Tongue (tissue), 2 donors: ENCODE data around the gene TTC33. TPM values are rescaled to one million over a fixed set of nuclear protein-coding genes. Genes with fewer than 3 reads are reported as not detected.
A peak's percentile ranks its signal among the peaks of the same experiment; 100 is the strongest.
"Not testable (repeated sequence)": the region's sequence is repeated elsewhere in the genome, so short reads cannot be mapped to it uniquely, and the experiment has no call there.

Experiments used
- DNase-seq: peaks from one replicate; pipeline ENCODE4 v3.0.0-alpha.2; 2015
- total RNA-seq: library from RNA; depleted of rRNA; stranded (reverse); fragments of >200 nt; gene quantifications from one replicate; pipeline ENCODE4 v1.2.3, GENCODE V29; 2014

TTC33 gene
- total RNA-seq, 1 donor from 2014 or later: 43.8 TPM

DNA sequence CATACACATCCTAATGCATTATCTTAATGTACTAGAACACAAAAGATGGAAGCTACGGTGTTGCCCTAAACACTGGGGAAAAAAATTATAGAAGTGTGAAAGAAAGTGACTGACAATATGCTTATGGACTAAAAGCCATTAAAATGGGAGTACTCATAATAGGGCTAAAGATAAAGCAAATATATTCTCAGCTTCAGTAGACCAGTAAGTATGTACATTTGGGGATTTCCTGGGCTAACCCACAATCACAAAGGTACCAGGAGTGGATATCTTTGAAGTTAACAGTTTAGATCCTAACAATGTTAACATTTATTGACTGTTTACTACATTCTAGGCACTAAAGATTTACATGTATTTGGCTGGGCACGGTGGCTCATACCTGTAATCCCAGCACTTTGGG, 39.2 kb downstream of the TTC33 start:
- no peak for DNase-seq

DNA sequence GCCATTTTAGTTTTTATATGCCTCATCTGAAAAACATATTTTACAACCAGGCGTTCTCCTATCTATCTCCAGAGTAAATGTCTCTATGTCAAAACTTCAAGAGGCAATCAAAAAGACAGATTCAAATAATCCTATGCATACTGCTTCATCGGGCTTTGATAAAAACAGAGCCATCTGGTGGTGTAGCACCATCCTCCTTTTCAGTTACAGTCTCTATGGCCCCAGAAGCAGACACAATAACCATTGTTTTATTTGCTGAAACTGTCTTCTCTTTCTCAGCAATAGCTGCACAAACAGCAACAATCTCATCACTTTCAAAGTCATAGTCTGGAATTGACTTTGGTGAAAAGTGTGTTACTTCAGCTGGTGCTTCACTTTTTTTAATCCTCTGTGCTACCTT, 39.8 kb downstream of the TTC33 start:
- no peak for DNase-seq

DNA sequence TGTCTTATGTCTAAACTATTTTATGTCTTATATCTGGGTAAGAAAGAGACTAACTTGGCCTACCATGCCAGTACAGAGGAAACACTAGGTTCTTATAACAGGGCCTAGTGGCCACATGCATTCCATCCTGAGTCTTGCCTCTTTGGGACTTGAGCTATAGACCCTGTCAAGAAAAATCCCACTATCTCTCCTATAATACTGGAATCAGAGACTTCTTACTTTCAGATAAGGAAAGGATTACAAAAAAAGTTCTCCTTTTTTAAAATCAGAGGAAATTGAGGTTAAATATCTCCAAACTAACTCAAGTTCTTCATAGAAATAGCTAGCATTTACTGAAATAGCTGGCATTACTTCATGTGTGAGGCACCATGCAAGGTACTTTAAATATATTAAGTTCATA, 41.8 kb downstream of the TTC33 start:
- no peak for DNase-seq

GRCh38 chr5:40710575-40710974, 45.2 kb downstream of the TTC33 start:
- not testable (repeated sequence) for DNase-seq

DNA sequence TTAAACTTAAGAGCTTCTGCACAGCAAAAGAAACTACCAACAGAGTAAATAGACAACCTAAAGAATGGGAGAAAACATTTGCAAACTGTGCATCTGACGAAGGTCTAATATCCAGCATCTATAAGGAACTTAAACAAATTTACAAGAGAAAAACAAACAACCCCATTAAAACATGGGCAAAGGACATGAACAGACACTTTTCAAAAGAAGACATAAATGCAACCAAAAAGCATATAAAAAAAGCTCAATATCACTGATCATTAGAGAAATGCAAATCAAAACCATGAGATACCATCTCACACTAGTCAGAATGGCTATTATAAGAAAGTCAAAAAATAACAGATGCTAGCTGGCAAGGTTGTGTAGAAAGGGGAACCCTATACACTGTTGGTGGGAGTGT, 50.3 kb downstream of the TTC33 start:
- DNase-seq: not testable (repeated sequence)

GRCh38 chr5:40702027-40702426, 53.7 kb downstream of the TTC33 start:
- DNase-seq: not testable (repeated sequence)

- DNase-seq: no peak
Measured at GRCh38 chr5:40700116-40700782, 55.5 kb downstream of the TTC33 start.

DNA sequence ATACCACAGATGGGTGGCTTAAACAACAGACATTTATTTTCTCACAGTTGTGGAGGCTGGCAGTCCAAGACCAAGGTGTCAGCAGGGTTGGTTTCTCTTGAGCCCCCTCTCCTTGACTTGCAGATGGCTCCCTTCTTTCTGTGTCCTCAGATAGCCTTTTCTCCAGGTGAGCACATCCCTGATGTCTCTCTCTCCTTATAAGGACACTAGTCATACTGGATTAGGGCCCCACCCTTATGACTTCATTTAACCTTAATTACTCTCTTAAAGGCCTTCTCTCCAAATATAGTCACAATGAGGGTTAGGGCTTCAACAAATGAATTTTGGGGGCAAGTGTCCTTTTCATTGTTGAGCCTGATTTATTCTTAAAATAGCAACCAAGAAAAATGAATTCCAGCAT, 61.3 kb downstream of the TTC33 start:
- DNase-seq: no peak

- no peak for DNase-seq
Measured at GRCh38 chr5:40691894-40692293, 63.9 kb downstream of the TTC33 start.

DNA sequence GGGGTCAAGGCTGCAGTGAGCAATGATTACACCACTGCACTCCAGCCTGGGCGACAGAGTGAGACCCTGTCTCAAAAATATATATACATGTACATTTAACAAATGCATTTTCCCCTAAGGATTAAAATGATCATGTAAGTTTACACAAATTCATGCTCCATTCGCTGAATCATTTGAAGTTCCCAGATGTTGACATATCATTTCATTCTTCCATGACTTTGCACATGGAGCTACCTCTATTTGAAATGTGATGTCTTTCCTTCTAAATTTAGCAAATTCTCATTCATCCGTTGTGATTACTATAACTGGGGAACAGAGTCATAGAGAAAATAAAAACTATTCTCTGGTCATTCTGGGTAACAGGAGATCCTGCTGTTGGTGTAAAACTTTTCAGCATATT, 65.5 kb downstream of the TTC33 start:
- DNase-seq: no peak

GRCh38 chr5:40689438-40689837, 66.3 kb downstream of the TTC33 start:
- DNase-seq: peak; percentile 35

DNA sequence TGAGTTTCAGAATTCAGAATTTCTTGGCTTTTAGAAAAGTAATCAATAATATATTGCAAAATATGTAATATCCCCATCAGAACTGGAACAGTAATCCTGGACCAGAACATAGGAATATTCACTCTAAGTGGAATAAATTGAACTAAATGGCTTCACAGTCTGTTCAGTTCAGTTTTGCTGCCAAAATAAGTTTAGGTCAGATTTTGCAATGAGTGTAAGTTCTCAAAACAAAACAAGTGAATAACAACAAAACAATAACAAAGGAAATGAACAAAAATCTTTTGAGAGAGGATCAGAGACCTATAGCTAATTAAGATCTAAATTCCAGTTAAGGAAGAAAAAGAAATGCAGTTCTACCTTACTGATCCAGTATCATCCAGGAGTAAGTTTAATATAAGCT, 66.8 kb downstream of the TTC33 start:
- DNase-seq: no peak

DNA sequence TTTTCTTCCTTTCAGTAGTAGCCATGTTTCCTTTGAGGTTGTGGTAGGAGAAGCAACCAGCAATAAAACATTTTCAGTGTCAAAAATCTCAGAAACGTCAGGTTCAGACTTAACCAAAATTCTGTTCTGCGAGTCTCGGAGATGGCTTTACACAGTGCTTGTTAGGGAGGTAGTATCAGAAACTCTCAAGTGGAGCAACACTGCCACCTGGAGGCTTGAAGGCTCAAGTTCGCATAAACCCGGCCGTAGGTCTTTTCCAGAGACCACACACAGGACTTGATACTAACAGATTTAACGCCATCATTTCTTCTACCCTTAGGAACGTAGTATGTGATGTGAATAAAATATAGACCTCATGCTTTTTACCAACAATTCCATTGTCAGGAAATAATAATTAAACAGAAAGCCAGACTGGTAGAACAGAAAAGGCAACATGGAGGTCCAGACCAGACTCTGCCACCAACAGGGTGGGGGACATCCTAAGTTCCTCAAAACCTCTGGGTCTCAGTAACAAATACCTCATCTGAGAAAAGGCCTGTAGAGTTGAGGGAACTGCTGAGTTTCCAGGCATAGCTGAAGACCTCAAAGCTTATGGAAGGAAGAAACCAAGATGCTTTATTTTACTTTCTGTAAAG, 67.5 kb downstream of the TTC33 start:
- DNase-seq: peak; percentile 96

GRCh38 chr5:40687321-40687720, 68.4 kb downstream of the TTC33 start:
- DNase-seq: no peak

GRCh38 chr5:40685976-40686486, 69.7 kb downstream of the TTC33 start:
- no peak for DNase-seq

DNA sequence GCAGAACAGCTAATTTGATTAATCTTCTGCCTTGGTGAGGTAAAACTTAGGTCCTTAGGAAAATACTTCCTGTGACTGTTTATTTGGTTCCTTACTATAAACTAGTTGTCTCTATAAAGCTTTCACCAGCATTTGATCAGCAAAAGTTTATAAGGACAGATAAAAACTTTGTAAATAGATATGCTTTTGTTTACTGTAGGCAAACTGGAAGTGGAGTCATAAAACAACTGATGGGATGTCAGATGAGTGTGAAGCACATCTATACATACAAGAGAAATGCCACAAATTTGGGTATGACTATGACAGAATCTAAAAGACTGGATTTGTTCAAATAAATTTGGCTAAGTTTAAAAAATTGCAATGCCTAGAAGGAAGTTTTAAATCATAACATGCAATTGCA, 70.6 kb downstream of the TTC33 start:
- no peak for DNase-seq

DNA sequence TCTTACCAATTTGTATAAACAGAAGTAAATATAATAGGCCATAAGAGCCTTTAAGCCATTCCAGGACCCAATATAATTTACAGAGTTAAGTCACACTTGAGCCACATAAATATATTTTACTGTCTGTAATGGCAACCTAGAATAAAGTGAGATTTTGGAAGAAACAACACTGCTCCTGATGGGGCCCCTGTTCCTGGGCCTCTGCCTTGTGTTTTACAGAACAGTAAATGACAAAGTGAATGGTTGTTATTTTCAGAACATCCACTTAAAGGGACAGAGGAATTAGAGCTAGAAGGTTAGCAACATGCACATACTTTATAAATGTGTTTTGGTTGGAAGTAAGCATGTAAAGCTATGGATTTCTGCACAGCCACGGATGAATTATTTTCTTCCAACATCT, 72.5 kb downstream of the TTC33 start:
- no peak for DNase-seq

DNA sequence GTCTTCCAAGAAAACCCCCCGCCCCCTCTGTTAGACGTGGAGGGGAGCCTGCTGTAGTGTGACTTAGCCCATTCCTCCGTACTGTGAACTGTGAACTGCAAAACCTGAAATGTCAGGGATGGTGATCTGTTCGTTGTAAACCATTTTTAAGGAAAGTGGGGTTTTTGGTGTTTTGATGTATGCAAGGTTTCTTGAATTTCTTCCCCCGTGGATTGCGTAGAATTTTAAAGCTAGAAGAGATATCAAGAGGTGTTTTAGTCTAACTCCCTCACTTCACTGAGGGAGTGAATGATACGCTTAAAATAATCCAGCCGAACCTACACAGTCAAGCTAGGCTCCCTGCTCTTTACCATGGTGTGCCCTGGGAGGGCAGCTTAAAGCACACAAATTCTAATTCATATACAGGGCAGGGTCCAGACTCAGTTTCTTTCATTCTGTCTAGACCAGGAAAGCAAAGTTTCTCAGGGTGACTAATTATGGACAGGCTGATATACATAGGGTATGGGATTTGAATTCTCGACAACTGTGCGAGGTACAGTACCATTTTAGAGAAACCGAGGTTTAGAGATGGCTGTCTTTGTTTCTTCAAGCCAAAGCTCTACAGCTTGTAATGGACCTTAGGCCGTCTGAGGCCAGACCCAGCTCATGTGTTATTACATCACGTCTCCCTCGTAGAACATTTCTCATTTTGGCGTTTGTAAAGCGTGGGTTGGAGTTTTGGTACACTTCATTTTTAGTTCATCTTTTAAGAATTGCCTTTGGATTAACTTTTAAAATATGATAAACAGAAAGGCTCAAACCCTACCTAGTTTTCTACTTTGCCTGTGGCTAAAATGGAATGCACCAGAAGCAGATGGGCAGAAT, 73.4 kb downstream of the TTC33 start:
- no peak for DNase-seq

DNA sequence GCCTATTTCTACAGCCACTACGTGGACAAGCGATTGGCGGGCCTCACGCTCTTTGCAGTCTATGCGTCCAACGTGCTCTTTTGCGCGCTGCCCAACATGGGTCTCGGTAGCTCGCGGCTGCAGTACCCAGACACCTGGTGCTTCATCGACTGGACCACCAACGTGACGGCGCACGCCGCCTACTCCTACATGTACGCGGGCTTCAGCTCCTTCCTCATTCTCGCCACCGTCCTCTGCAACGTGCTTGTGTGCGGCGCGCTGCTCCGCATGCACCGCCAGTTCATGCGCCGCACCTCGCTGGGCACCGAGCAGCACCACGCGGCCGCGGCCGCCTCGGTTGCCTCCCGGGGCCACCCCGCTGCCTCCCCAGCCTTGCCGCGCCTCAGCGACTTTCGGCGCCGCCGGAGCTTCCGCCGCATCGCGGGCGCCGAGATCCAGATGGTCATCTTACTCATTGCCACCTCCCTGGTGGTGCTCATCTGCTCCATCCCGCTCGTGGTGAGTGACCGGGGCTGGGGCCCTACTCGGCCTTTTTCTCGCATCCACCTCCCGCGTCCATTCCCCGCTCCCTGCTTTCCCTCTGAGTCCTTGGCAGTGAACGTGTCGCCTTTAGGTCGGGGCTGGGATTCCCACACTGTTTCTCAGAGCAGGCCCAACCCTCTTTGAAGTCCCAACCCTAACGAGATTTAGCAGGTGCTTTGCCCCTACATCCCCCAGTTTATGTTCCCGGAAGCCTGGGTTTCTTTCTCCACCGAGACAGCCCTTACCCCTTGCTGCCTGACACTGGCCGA, 74.2 kb downstream of the TTC33 start:
- peak; percentile 30 for DNase-seq

DNA sequence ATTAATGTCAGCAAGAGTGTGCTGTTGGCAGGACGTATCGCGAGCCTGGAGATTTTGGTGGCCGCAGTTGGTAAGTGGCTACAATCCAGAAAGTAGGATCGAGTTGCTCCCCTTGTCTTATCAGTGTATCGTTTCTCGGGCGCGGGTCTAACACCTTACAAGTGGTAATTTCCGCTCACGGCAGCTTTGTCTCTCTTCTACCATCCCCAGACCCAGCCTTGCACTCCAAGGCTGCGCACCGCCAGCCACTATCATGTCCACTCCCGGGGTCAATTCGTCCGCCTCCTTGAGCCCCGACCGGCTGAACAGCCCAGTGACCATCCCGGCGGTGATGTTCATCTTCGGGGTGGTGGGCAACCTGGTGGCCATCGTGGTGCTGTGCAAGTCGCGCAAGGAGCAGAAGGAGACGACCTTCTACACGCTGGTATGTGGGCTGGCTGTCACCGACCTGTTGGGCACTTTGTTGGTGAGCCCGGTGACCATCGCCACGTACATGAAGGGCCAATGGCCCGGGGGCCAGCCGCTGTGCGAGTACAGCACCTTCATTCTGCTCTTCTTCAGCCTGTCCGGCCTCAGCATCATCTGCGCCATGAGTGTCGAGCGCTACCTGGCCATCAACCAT, 74.9 kb downstream of the TTC33 start:
- no peak for DNase-seq

GRCh38 chr5:40679913-40680681, 75.7 kb downstream of the TTC33 start, which contains the start of gene PTGER4:
Gene PTGER4, plus strand, starts transcription at chr5:40679915. Its CDS starts 1,079 bp downstream, at chr5:40680994.
- no peak for DNase-seq
